Stimulated activated CD8-positive, alpha-beta memory T cell treated with anti-CD3 and anti-CD28 coated beads, Interleukin-7, amount 100 ng/mL, for 48 hours (primary cell): ENCODE measurements around the gene DPCD.
"Not testable (repeated sequence)": the region's sequence is repeated elsewhere in the genome, so short reads cannot be mapped to it uniquely, and the experiment has no call there.

Source experiments
- DNase-seq, 2 donors: peaks; one replicate each; pipeline ENCODE4 v3.0.0-alpha.2; 2020; ENCODE audit warnings: low read depth in 1 of 2; ENCODE audit errors: extremely low read depth in 1 of 2

Gene DPCD

GRCh38 chr10:101617102-101617823 is 29.1 kb downstream of the DPCD start:
- DNase-seq, result no peak

GRCh38 chr10:101617824-101618568 is 29.9 kb downstream of the DPCD start:
- no peak for DNase-seq

GRCh38 chr10:101618871-101619270 is 30.8 kb downstream of the DPCD start:
- DNase-seq, result no peak

GRCh38 chr10:101619983-101620382 is 31.9 kb downstream of the DPCD start:
- DNase-seq, result no peak

GRCh38 chr10:101623528-101623927 is 35.4 kb downstream of the DPCD start:
- no peak for DNase-seq

GRCh38 chr10:101624526-101625102 is 36.5 kb downstream of the DPCD start:
- no peak for DNase-seq

- no peak for DNase-seq
Measured at GRCh38 chr10:101625821-101626412, 37.8 kb downstream of the DPCD start.

GRCh38 chr10:101629837-101630632 is 41.9 kb downstream of the DPCD start:
- no peak for DNase-seq

GRCh38 chr10:101630633-101630920 is 42.5 kb downstream of the DPCD start:
- DNase-seq, result no peak

GRCh38 chr10:101631821-101632475 is 43.8 kb downstream of the DPCD start:
- DNase-seq, result no peak

- DNase-seq, result not testable (repeated sequence)
Measured at GRCh38 chr10:101633510-101633909, 45.4 kb downstream of the DPCD start.

- DNase-seq, result no peak
Measured at GRCh38 chr10:101639141-101639900, 51.2 kb downstream of the DPCD start.

GRCh38 chr10:101643546-101643945 is 55.4 kb downstream of the DPCD start:
- no peak for DNase-seq

GRCh38 chr10:101644002-101644401 is 55.9 kb downstream of the DPCD start:
- no peak for DNase-seq

GRCh38 chr10:101645659-101646058 is 57.5 kb downstream of the DPCD start:
- no peak for DNase-seq

- no peak for DNase-seq
Measured at GRCh38 chr10:101646364-101646763, 58.2 kb downstream of the DPCD start.

GRCh38 chr10:101647255-101647654 is 59.1 kb downstream of the DPCD start:
- no peak for DNase-seq

- DNase-seq, result no peak
Measured at GRCh38 chr10:101649525-101650085, 61.5 kb downstream of the DPCD start.

GRCh38 chr10:101650863-101651262 is 62.7 kb downstream of the DPCD start:
- no peak for DNase-seq
